IMR-90 (cell line): ENCODE data around the gene RMI1.

Experiments
- CEBPB ChIP-seq: IDR thresholded peaks from 2 replicates; pipeline ENCODE4 v1.6.1; 2012; ENCODE audit warnings: low read depth, low read length, improper control_type of control experiment
- MXI1 ChIP-seq: IDR thresholded peaks from 2 replicates; pipeline ENCODE4 v1.6.1; 2012; ENCODE audit warnings: low read depth, mild to moderate bottlenecking, low read length, moderate library complexity, borderline replicate concordance
- POLR2A ChIP-seq: IDR thresholded peaks from 2 replicates; pipeline ENCODE4 v1.6.1; 2012; ENCODE audit warnings: mild to moderate bottlenecking, low read depth, low read length
- RFX5 ChIP-seq: IDR thresholded peaks from 2 replicates; pipeline ENCODE4 v1.8.0; 2012; ENCODE audit warnings: low read depth, mild to moderate bottlenecking, low read length, moderate library complexity
- SMC3 ChIP-seq: fragments of 150-350 bp; IDR thresholded peaks from 2 replicates; pipeline ENCODE4 v1.6.1; 2016; ENCODE audit warnings: low read depth, mild to moderate bottlenecking, antibody characterized with exemption, low read length, moderate library complexity
- TF ChIP-seq, protein P1 (sequence below): conservative IDR thresholded peaks from 2 replicates; pipeline ENCODE4 v1.5.1; 2012; ENCODE audit warnings: mild to moderate bottlenecking, low read depth, low read length, improper control_type of control experiment

- TF ChIP-seq SMC3: no peak
- no peak for TF ChIP-seq MXI1
- TF ChIP-seq POLR2A: no peak
- TF ChIP-seq, protein P1, sequence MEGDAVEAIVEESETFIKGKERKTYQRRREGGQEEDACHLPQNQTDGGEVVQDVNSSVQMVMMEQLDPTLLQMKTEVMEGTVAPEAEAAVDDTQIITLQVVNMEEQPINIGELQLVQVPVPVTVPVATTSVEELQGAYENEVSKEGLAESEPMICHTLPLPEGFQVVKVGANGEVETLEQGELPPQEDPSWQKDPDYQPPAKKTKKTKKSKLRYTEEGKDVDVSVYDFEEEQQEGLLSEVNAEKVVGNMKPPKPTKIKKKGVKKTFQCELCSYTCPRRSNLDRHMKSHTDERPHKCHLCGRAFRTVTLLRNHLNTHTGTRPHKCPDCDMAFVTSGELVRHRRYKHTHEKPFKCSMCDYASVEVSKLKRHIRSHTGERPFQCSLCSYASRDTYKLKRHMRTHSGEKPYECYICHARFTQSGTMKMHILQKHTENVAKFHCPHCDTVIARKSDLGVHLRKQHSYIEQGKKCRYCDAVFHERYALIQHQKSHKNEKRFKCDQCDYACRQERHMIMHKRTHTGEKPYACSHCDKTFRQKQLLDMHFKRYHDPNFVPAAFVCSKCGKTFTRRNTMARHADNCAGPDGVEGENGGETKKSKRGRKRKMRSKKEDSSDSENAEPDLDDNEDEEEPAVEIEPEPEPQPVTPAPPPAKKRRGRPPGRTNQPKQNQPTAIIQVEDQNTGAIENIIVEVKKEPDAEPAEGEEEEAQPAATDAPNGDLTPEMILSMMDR: no peak
- no peak for TF ChIP-seq RFX5
- TF ChIP-seq CEBPB: no peak
These were observed 39.9 kb upstream of the RMI1 start for GRCh38 chr9:83940590-83941303.
